Measurements from ENCODE around the gene PLXNB1.

Gene PLXNB1

DNA sequence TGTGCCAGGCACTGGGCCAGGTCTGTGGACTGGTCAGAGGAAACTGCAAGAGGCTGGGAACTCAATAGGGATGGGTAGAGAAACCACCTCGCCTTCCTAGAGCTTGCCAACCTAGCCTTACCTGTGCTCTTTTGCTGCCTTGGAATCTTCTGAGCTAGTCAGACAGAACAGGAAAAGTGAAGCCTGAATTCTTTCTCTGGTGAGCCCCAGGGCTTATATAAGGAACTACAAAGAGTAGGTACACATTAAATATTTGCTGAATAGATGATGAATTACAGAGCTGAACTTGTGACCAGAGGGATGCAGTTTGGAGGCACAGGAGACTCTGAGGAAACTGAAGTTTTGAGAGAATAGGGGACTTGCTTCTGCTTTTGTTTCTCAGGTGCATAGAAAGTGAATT, 73.5 kb downstream of the PLXNB1 start:
- no peak for TF ChIP-seq POLR2A (IDR thresholded peaks at IDR 0.05; ENCODE audit: extremely low read depth, insufficient read length)
- no peak for DNase-seq (ENCODE audit: low read depth)
- H3K4me3 ChIP-seq (ENCODE audit: low read depth, low read length) = no peak overlapping the region

DNA sequence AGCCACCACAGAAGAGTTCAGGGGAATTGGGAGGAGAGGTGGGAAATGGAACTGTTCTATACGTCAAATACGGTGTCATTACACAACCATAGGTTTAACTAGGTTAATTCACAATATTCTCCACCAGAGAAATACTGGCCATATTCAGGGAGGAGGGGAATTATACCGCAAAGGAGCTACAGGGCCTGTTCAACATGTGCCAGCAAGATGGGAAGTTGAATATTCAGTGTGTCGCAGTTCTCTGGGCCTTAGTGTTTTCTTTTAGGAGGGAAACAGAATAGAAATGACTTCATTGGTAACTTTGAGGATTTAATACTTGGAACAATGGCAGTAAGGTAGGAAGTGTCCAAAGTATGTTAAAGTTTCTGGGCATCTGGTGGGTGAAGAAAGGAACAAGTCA, 75.9 kb downstream of the PLXNB1 start:
- no peak for TF ChIP-seq MYC (IDR thresholded peaks at IDR 0.05; ENCODE audit: low read depth, low read length)
- TF ChIP-seq, protein P1, sequence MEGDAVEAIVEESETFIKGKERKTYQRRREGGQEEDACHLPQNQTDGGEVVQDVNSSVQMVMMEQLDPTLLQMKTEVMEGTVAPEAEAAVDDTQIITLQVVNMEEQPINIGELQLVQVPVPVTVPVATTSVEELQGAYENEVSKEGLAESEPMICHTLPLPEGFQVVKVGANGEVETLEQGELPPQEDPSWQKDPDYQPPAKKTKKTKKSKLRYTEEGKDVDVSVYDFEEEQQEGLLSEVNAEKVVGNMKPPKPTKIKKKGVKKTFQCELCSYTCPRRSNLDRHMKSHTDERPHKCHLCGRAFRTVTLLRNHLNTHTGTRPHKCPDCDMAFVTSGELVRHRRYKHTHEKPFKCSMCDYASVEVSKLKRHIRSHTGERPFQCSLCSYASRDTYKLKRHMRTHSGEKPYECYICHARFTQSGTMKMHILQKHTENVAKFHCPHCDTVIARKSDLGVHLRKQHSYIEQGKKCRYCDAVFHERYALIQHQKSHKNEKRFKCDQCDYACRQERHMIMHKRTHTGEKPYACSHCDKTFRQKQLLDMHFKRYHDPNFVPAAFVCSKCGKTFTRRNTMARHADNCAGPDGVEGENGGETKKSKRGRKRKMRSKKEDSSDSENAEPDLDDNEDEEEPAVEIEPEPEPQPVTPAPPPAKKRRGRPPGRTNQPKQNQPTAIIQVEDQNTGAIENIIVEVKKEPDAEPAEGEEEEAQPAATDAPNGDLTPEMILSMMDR (IDR thresholded peaks at IDR 0.05; ENCODE audit: low read depth, low read length) = no peak
- TF ChIP-seq, protein P2, sequence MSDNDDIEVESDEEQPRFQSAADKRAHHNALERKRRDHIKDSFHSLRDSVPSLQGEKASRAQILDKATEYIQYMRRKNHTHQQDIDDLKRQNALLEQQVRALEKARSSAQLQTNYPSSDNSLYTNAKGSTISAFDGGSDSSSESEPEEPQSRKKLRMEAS (IDR thresholded peaks at IDR 0.05; ENCODE audit: low read depth, low read length) = no peak
- no peak for TF ChIP-seq POLR2A (IDR thresholded peaks at IDR 0.05; ENCODE audit: extremely low read depth, insufficient read length)
- no peak for DNase-seq (ENCODE audit: low read depth)
- no peak overlapping the region for H3K4me3 ChIP-seq (ENCODE audit: low read depth, low read length)
